NCI-H2107 (cell line): ENCODE results near the gene MRPL45.

Experiments
- DNase-seq: peaks from one replicate; lab custom pipeline; 2025; lab: John Stamatoyannopoulos, UW

Gene MRPL45

GRCh38 chr17:38325221-38325851, 28.4 kb downstream of the MRPL45 start:
- no peak for DNase-seq

DNA sequence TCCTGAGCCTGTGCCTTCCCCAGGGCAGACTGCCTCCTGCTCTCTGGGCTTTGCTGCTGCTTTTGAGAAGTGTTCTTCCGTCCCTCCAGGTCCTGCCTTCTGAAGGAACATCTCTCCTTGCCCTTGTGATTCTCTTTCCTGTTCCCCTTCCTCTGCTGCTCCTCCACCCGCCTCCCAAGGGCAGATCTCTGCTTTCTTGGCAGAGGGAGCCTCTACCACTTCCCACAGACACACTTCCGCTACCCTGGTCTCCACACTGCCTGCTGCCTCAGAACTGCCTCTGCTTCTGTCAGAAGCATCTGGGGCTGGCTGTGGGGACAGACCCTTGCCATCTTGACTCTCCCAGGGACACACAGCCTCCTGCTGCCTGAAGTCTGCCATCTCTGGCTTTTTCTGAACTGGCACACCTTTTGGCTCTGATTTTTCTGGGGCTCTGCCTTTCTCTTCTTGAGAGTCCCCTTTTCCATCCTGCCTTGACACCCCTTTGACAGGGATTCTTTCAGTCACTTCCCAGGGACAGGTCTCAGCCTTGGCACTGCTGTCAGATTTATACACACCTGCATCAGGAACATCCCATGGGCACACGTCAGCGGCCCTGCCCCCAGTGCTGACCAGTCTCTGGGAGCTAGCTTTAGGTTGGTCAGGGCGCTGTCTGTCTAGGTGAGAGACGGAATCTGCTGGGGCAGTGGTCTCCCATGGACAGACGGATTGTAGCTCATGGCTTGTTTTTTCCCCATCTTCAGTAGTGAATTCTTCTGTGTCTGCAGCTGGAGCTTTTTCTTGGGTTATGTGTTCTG, 30.2 kb downstream of the MRPL45 start:
- no peak for DNase-seq

DNA sequence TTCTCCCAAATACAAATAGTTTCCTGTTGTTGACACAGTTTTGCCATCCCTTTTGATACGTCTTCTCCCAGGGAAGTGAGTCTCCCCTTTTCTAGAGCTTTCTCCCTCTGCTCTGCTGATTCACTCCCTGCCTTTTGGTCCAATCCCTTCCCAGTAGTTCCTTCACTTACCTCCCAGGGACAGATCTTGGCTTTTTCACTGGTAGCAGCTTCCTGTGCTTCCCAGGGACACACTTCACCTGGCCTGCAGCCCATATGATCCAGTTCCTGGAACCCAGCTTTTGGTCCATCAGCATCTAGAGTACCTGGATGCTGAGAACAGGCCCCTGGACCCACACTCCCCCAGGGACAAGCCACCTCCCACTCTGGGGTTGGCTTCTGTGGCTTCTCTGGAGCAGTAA, 31.0 kb downstream of the MRPL45 start:
- no peak for DNase-seq

DNA sequence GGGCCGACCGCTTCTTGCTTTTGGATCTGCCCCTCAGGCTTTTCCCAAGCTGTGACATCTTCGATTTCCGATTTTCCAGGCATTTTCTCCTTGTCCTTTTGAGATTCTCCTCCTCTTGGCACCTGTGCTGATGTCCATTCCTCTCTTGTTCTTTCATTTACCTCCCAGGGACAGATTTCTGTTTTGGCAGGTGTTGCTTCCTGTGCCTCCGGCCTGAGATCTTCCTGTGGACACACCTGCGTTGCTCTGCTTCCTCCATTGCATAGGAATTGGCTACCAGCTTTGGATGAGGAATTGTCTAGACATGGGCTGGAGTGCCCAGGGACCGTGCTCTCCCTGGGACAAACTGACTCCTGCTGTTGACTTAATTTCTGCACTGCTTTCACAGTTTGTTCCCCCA, 31.7 kb downstream of the MRPL45 start:
- no peak for DNase-seq

DNA sequence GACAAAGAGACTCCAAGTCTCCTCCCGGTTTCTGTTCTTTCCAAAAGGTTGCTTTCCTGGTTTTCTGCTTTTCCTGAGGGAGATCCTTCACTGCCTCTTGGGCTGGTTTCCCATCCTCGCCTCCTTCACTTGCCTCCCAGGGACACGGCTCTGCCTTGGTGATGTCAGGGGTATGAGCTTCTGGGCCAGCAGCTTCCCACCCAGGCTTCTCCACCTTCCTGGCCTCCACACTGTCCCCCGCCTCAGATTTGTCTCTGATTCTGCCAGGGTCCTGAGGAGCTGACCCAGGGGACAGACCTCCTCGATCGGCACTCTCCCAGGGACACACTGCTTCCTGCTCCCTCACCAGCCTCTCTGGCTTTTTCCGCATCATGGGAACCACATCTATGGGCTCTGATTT, 32.3 kb downstream of the MRPL45 start:
- DNase-seq = no peak

DNA sequence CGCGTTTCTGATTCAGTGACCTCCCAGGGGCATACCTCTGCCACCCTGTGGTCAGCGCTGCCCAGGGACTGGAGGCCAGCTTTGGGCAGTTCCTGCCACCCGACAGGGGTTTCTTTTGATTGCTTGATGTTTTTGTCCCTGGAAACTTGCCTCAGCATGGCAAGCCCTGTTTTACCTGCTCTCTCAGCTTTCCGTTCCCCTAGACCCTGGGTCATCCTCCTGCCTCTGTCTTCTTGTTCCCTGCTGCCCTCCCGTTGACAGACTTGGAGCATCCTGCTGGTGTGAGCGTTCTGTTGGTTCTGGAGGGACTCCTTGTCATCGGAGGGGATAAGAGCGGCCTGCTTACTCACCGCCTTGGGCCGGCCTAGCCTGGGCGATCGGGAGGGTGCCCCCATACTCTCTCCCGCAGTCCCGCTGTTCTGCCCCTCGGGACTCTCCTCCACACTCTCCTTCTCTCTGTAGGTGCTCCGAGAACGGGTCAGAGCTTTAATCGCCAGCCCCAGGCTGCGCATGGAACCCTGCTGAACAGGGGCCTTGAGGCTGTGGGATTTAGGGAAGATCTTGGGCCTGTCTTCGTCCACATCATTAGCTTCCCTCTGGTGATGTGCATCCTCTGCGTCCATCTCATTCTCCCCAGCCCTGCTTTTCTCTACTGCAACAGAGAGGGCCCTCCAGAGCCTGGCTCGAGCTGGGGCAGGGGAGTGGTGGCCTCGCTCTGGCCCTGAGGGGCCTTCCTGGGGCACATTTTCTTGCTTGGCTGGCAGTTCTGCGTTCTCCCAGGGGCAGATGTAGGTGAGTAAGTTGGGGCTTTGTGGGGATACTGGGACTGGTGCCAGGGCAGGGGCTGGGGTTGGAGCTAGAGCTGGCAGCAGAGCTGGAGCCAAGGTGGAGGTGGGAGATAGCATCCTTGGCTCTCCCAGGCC, 33.1 kb downstream of the MRPL45 start:
- no peak for DNase-seq

DNA sequence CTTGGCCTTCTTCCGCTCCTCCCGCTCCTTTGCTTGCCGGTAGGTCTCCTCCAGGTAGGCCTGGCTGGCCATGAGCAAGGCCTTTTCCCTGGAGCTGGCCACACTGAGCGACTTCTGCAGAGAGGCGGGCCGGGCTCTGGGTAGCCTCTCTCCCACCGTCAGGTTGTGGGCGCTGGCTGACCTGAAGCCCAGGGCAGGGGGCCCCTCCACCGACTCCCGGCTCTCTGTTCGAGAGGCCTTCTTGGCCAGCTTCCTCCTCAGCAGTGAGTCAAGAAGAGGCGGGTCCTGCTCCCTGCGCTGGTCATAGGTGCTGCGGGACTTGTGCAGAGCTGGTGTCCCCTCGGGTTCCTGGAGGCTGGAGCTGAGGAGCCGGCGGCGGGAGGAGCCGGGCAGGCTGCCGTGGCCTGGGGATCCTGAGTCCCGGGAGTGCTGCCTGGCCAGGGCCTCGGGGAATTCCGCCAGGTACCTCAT, 34.0 kb downstream of the MRPL45 start:
- no peak for DNase-seq

GRCh38 chr17:38332735-38333134, 35.8 kb downstream of the MRPL45 start:
- no peak for DNase-seq

- no peak for DNase-seq
Measured at GRCh38 chr17:38333635-38334295, 36.8 kb downstream of the MRPL45 start.

GRCh38 chr17:38334480-38335364, 37.8 kb downstream of the MRPL45 start:
- no peak for DNase-seq

- no peak for DNase-seq
Measured at GRCh38 chr17:38336838-38337237, 39.9 kb downstream of the MRPL45 start.

- DNase-seq = no peak
Measured at GRCh38 chr17:38338053-38338452, 41.1 kb downstream of the MRPL45 start.

- no peak for DNase-seq
Measured at GRCh38 chr17:38338535-38338934, 41.6 kb downstream of the MRPL45 start.

- no peak for DNase-seq
Measured at GRCh38 chr17:38339891-38340290, 42.9 kb downstream of the MRPL45 start.

GRCh38 chr17:38341035-38341721, 44.2 kb downstream of the MRPL45 start:
- peak; percentile 71 for DNase-seq

DNA sequence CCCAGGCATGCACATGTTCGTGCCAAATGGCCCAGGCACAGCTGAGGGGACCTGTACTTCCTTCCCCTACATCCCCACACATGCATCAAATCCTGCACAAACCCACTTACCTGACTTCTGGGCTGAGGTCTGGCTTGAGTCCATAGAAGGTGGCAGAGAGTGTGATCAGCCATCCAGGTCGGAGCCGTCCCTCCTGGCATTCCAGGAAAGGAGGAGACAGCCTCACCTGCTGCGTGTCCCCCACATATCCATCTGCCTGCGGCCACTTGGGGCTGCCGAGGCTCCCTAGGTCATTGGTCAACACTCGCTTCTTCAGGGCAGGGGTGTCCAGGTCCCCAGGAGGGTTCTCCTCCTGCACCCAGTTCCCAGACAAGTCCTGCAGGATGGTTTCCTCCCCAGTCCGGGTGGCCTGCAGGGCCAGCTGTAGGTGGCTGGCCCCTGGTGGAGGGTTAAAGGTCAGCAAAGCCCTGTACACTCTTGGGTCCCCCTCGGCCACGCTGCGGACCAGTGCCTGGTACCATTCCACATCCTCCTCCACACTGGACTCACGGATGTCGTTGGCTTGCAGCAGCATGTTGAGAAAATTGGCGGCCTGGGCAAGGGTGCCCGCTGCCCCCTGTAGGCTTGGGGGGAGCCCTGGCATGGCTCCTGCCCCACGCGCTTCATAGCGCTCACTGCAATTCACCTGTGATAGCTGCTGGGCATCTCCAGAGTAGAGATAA, 46.1 kb downstream of the MRPL45 start:
- no peak for DNase-seq

- no peak for DNase-seq
Measured at GRCh38 chr17:38343608-38344419, 46.8 kb downstream of the MRPL45 start, which contains the start of gene GPR179. Gene GPR179, minus strand, starts transcription at chr17:38343956. Its CDS starts 167 bp downstream, at chr17:38343789.

- no peak for DNase-seq
Measured at GRCh38 chr17:38344420-38344745, 47.4 kb downstream of the MRPL45 start.

DNA sequence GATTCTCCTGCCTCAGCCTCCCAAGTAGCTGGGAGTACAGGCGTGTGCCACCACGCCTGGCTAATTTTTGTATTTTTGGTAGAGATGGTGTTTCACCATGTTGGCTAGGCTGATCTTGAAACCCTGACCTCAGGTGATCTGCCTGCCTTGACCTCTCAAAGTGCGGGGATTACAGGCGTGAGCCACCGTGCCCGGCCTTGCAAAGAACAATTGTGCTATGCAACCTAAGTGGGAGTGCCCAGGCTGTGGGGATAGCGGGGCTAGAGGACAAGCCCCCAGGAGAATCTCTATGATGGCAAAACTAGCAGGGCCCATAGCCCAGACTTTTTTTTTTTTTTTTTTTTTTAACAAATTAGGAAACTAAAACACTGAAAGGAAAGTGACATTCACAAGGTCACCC, 48.8 kb downstream of the MRPL45 start:
- no peak for DNase-seq
